ENCODE results near the gene DDX39B.
A peak's percentile ranks its signal among the peaks of the same experiment; 100 is the strongest.
"Not testable (repeated sequence)": the region's sequence is repeated elsewhere in the genome, so short reads cannot be mapped to it uniquely, and the experiment has no call there.

Gene DDX39B

DNA sequence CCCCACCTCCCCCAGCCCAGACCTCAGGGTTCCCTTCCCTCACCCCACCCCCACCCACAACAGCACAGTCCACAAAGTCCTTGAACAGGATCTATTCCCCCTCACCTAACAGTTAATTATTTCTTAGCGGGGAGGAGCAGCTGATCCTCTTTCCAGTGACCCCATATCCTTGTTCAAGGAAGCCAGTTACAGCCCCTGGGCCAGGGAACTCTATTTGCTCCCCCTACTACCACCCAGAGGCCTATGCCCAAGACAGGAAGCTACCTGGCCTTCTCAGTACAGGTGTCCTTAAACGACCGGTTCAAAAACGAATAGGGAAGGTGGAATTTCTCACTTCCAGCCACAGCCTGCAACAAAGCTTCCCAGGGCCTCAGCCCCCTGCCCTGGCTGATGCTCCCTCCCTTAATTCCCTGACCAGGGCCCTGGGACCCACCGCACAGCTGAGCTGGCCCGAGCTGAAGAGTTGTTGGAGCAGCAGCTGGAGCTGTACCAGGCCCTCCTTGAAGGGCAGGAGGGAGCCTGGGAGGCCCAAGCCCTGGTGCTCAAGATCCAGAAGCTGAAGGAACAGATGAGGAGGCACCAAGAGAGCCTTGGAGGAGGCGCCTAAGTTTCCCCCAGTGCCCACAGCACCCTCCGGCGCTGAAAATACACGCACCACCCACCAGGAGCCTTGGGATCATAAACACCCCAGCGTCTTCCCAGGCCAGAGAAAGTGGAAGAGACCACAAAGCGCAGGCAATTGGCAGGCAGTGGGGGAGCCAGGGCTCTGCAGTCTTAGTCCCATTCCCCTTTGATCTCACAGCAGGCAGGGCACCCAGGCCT lies 12.3 kb downstream of the DDX39B start:
- DNase-seq (ENCODE audit: low read depth in 2 of 2) = no peak

DNA sequence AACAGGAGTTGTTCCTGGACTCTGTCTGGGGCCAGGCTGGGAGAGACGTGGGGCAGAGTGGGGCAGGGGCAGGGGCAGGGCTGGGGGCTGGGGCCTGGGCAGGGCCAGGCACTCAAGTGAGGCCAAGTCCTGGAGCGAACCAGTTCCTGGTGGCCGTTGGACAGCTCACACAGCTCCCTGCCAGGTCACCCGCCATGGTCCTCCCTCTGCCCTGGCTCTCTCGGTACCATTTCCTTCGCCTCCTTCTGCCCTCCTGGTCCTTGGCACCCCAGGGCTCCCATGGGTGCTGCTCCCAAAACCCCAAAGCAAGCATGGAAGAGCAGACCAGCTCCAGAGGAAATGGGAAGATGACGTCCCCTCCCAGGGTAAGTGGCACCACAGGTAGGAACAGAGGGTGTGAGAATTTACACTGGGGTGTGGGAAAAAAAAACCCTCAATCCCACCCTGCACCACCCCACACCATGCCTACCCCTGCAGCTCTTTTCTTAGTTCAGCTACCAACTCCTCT lies 12.9 kb downstream of the DDX39B start, which contains the start of gene MCCD1:
MCCD1 (plus strand) TSS at position 142 of the 508 bp plus-strand sequence; CDS start at position 195, 53 bp downstream.
- no peak for DNase-seq (ENCODE audit: low read depth in 2 of 2)

DNA sequence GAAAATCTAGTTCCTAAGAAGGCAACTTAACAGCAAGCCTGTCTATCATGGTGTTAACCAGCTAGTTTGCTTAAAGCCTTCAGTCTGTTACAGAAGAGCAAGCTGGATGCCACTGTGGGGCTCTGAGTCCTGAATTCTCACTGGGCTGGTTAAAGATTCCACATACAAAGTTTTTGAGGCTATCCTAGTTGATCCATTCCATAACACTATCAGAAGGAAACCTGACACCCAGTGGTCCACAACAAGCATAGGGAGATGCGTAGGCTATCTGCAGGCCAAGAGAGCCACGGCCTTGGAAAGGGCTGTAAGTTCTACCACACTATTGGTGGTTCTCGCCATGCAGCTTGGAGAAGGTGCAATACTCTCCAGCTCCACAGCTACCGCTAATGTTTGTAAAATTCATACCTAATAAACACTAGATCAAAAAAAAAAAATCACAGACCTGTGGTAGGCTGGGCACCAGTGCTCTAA lies 13.5 kb downstream of the DDX39B start:
- no peak for DNase-seq (ENCODE audit: low read depth in 2 of 2)

DNA sequence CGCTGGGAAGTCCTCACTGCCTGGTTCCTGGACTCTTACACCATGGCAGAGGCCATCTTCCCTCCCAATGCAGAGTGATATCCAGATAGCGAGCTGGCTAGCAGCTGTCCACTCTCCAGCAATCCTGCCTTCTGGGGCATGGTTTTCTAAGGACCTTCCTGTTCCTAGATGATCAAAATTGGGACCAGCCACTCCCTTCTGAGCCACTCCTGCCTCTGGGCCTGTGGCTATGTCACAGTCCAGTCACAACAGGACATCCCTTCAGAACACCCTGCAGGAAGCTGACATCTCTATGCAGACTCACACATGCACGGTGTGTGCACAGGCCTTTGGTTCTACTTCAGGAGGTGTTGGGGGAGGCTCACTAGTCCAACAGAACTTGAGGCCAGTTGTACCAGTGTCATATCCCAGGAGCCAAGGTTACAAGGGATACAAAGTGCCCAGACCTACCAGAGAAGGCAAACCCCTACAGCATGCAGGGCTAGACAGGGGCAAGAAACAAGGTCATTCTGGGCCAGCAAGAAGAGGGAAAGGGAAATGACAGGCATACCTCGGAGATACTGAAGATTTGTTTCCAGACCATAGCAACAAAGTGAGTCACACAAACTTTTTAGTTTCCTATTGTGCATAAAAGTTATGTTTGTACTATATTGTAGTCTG lies 15.7 kb downstream of the DDX39B start:
- DNase-seq (ENCODE audit: low read depth in 2 of 2) = no peak

DNA sequence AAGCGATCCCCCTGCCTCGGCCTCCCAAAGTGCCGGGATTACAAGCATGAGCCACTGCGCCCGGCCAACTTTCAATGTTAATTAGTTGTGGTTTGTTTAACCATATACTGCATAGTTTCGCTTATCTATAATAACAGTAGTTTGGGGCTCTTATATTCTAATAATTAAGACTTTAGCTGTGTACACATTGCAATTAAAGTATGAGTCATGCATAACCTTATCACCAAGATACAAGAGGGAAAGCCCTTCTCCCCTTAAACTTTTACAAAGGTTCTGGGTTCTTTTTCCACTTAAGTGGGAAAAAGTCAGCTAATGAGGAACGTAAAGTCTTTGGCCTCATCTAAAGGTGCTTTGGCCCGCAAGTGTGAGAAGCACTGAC lies 16.3 kb downstream of the DDX39B start:
- DNase-seq (ENCODE audit: low read depth in 2 of 2) = no peak

DNA sequence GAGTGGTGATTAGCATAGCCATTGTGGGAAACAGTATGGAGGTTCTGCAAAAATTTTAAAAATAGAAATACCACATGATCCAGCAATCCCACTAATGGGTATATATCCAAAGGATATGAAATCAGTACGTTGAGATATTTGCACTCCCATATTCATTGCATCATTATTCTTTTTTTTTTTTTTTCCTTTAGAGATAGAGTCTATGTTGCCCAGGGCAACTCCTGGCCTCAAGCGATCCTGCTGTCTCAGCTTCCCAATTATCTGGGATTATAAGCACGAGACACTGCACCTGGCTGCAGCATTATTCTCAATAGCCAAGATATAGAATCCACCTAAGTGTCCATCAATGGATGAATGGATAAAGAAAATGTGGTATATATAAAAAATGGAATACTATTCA lies 20.0 kb downstream of the DDX39B start:
- DNase-seq (ENCODE audit: low read depth in 2 of 2) = no peak

DNA sequence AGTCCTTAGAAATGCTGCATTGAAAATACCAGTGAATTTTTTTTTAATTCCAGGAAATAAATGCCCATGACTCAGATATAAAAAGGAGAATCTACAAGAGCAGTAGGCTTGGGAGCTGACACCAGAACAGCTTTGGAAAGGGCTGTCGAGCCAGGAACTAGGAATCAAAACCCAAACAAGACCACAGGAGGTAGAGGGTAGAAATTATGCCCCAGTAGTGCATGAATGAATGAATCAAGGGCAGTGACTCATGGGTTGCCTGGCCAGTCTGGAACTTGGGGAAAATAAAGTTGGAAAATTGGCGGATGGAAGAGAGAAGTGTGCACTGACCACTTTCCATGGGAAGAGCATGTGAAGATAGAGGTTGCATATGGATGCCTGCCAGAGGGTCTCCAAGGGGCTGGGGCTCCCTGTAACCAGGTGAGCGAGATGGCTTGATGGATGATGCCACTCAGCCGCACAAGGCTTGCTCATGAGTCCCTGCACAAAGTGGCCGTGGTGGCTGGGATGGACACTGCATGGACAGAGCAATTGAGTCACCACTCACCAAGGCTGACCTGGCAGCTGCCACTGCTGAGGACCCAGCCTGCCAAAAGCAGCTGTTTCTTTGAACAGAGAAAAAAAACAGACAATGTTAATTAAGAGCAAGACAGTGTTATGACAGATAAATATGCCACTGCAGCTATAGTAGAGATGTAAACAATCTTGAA lies 28.2 kb downstream of the DDX39B start:
- DNase-seq (ENCODE audit: low read depth in 2 of 2) = no peak

DNA sequence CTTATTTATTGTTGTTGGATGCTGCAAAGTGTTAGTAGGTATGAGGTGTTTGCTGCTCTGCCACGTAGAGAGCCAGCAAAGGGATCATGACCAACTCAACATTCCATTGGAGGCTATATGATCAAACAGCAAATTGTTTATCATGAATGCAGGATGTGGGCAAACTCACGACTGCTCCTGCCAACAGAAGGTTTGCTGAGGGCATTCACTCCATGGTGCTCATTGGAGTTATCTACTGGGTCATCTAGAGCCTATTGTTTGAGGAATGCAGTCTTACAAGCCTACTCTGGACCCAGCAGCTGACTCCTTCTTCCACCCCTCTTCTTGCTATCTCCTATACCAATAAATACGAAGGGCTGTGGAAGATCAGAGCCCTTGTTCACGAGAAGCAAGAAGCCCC lies 31.8 kb downstream of the DDX39B start:
- no peak for DNase-seq (ENCODE audit: low read depth in 2 of 2)

DNA sequence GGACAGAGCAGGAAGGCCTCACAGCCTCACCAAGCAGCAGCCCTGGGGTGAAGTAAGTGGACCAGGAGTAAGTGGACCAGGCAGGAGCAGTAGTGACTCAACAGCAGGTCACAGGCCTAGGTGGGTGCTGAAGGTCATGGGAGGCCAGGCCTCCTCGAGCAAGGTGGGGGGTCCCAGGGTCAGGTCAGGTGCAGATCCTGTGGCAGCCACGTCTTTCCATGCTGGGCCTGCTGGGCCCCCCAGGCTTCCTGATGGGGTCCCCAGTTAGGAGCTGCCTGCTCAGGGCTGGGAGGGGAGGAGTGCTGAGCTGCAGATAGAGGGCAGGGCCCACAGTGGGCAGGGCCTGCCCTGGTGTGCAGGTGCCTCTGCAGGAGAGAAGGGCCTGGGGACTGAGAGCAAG lies 32.8 kb downstream of the DDX39B start:
- not testable (repeated sequence) for DNase-seq (ENCODE audit: low read depth in 2 of 2)

DNA sequence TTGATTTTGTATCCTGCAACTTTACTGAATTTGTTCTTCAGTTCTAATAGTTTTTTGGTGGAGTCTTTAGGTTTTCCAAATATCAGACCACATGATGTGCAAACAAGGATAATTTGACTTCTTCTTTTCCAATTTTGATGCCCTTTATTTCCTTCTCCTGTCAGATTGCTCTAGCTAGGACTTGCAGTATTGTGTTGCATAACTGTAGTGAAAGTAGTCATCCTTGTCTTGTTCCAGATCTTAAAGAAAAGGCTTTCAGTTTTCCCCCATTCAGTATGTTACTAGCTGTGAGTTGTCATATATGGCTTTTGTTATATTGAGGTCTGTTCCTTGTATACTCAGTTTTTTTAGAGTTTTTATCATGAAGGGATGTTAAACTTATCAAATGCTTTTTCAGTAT lies 39.2 kb downstream of the DDX39B start:
- no peak for DNase-seq (ENCODE audit: low read depth in 2 of 2)

DNA sequence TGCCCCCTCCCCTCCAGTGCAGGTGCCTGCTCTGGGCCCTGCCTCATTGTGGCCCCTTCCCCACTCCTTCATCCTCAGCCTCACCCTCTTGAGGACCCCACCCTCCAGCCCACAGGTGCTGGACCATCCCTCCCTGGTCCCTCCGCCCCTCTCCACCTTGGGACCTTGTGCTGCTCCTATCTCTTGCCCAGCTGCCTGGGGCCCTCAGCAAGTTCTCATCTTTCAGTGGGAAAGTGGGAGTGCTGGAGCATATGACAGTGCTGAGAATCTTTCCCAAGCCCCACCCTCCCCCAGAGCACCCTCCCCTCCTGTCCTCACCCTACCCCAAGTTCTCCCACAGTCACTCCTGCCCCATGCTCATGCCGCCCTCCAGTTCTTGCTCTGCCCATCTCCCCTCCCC lies 42.2 kb downstream of the DDX39B start:
- DNase-seq (ENCODE audit: low read depth in 2 of 2) = not testable (repeated sequence)

DNA sequence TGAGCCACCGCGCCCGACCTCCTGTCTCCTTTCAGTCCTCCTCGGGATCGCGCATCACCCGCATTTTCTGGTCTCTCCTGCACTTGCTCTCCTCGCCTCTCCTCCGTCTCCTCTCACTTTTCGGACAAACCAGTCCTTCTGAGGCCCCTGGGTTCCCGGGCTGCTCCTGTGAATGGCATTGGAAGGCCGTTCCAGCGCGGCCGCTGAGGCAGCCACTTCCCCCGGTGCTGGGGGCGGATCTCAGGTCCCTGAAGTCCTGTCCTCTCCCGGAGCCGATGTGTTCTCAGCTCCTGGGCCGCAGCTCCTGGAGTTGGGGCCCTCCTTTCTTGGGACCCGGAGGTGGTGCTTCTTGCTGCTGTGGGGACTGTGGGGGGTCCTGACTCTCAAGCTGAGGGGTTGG lies 43.1 kb downstream of the DDX39B start:
- DNase-seq (ENCODE audit: low read depth in 2 of 2) = no peak

DNA sequence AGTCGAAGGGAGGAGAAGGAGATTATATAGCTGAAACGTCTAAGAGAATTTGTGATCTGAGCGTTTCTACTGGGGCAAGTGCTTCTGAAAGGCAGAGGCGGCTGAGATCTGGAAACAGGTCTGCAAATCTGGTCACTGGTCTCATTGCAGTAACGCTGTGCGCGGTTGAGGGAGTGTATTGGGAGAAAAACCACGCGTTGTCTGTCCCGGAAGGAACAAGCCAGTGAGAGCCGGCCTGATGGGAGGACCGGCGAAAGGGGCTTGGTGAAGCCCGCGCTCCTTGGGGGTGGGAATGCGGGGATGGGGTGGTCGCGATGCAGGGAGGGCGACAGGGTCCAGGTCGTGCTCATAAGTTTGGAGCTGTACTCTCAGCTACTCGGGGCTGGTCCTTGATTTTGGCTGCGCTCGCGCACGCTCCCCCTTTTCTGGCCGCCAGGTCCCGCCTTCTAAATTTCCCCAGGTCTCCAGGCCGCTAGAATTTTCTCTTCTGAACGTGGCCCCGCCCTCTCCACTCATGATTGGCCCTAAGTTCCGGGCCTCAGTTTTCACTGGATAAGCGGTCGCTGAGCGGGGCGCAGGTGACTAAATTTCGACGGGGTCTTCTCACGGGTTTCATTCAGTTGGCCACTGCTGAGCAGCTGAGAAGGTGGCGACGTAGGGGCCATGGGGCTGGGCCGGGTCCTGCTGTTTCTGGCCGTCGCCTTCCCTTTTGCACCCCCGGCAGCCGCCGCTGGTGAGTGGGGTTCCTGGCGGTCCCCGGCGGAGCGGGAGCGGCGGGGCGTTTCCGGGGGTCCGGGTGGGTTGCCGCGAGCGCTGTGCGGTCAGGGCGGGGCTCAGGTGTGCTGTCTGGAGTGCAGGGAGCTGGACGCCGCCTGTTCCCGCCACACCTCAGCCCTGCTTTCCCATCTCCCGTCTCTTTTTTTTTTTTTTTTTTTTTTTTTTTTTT lies 44.0 kb downstream of the DDX39B start, which contains the start of gene MICB:
MICB (plus strand) TSS at position 615 of the 946 bp plus-strand sequence; CDS start at position 664, 49 bp downstream.
- DNase-seq (ENCODE audit: low read depth in 2 of 2) = peak; percentile 69 to 76

DNA sequence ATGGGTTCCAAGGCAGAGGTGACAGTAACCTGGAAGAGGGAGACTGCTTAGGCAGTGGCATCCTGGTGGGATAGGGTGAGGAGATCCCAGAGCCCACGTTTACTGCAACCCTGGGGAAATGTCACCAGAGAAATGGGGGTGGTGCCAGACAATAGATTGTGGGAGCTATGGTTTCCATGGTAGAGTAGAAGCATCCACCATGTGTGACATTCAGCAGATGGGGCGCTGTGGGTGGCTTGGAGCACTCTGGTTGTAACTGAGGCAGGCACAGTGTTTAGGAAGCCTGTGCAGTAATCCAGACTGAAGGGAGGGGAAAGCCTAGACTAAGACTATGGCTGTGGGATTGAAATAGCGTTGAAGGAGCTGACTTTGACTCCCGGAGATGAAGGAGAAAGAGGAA lies 45.0 kb downstream of the DDX39B start:
- DNase-seq (ENCODE audit: low read depth in 2 of 2) = not testable (repeated sequence)

DNA sequence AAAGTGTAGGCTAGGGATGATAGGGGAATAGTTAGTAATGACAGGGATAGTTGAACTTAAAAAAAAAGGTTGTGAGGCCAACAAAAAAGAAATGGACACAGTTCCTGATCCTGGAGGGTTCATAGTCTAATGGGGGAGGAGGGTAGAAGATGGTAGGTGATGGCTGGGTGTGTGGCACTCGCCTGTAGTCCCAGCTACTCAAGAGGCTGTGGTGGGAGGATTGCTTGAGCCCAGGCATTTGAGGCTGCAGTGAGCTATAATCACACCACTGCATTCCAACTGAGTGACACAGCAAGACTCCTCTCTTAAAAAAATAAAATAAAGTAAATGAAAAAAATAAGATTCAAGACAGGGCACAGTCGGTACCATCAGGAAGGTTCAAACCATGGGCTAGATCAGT lies 46.2 kb downstream of the DDX39B start:
- DNase-seq (ENCODE audit: low read depth in 2 of 2) = no peak

DNA sequence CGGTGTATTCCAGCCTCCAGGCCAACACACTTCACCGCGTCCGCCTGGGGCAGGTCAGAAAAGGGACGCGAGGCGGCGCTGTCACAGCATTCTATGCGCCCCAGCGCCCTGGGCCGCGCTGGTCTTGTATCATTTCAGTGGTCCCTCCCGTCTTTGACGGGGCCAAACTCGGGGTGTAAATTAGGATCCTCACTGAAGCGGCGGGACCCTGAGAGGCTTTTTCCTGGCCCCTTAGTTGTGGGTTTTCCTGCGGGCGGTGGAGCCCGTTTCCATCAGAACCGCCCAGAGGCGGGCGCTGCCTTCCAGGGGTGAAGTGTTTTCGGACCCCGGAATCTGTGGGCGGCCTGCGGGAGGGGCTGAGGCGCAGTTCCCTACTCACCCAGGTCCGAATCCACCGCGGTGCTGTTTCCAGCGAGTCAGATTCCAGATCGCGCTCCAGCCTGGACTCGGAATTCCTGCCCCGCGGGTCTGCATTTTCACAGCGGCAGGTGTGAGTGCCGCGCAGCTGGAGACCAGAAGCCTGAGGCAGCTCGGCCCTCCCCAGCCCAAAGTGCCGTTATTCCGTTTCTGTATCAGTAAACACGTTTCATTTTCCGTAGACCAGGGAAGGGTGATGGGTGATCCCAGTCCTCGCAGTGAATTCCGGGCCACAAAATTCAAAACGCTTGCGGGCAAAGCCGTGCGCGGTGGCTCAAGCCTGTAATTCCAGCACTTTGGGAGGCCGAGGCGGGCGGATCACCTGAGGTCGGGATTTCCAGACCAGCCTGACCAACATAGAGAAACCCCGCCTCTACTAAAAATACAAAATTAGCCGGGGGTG lies 47.7 kb downstream of the DDX39B start:
- DNase-seq (ENCODE audit: low read depth in 2 of 2) = peak; percentile 51 to 59

DNA sequence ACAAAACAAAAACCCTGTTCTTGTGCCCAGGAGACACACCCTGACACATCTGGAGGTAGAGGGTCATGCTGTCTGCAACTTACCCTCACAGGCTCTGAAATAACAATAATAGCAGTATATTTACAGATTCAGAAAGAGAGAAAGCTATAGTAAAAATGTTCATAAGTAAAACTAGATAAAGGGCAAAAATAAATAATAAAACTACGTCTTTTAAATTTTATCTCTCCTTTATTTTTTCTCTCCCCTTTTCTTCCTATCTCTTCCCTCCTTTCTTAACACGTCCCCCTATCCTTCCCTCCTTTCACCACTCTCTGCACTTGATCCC lies 48.3 kb downstream of the DDX39B start:
- DNase-seq (ENCODE audit: low read depth in 2 of 2) = not testable (repeated sequence)

DNA sequence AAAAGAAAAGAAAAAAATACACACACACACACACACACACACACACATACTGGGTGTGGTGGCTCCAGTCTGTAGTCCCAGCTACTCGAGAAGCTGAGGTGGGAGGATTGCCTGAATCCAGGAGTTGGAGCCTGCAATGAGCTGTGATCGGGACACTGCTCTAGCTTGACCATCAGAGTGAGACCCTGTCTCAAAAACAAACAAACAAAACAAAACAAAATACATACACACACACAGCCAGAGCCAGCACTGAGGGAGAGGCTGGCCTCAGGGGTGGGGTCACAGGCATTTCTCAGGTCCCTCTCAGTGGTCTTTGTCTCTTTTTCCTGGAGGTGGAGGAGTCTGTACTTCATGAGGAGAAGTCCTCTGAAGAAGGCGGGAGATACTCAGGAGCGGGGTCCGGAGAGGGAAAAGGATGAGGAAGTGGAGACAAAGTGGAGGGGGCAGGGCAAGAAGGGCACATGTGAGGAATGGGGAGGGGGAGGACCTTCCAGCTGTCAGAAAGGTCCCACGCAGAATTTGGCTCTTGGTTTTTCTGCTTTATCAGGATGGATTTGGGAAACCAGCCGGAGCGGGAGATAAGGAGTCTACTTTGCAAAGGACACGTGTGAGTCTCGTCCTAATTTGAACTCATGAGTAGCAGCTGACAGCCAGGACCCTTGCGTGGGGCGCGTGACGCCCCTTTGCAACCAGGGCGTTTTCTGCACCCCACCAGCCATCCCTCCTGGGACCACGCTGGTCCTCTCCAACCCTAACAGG lies 51.5 kb downstream of the DDX39B start:
- no peak for DNase-seq (ENCODE audit: low read depth in 2 of 2)

DNA sequence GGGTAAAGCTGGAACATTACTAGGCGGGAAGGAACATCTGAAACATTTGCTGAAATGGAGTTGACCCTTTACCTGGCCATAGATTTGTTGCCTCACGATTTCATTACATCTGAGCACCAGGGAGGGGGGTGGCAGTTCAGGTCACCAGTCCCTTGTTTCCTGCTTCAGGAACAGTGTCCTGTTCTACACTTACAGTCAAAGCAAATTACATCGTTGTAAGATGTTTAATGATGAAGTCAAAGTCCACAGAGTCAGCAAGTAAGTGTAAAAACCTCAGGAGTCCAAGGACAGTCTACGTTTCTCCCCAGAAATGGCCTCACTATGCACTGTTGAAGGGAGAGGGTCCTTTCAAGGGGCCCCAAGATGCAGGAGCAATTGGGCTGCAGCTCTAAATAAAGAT lies 52.7 kb downstream of the DDX39B start:
- no peak for DNase-seq (ENCODE audit: low read depth in 2 of 2)

DNA sequence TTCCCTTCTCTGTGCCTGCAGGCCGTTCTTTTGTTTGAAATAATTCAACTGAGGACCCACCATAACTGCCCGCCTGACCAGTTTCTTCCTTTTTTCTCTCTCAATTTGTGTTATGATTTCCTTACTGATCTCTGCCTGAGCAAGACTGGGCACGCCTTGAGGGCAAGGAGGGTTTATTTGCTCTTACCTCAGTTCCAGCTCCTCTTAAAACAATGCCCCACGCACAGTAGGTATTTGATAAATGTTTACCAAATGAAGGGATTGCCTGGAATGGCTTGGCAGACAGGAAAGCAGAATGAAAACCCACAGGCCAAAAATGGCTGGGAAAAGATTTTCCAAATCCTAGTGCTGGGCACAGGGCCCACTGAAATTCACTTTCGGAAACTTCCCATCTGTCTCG lies 54.1 kb downstream of the DDX39B start:
- DNase-seq (ENCODE audit: low read depth in 2 of 2) = not testable (repeated sequence)

Measured in stimulated activated CD8-positive, alpha-beta memory T cell treated with anti-CD3 and anti-CD28 coated beads, Interleukin-2, amount 100 ng/mL, for 1 hour (primary cell).